Measurements from ENCODE around the gene METTL5.
A peak's percentile ranks its signal among the peaks of the same experiment; 100 is the strongest.
"Not testable (repeated sequence)": the region's sequence is repeated elsewhere in the genome, so short reads cannot be mapped to it uniquely, and the experiment has no call there.

Gene METTL5

DNA sequence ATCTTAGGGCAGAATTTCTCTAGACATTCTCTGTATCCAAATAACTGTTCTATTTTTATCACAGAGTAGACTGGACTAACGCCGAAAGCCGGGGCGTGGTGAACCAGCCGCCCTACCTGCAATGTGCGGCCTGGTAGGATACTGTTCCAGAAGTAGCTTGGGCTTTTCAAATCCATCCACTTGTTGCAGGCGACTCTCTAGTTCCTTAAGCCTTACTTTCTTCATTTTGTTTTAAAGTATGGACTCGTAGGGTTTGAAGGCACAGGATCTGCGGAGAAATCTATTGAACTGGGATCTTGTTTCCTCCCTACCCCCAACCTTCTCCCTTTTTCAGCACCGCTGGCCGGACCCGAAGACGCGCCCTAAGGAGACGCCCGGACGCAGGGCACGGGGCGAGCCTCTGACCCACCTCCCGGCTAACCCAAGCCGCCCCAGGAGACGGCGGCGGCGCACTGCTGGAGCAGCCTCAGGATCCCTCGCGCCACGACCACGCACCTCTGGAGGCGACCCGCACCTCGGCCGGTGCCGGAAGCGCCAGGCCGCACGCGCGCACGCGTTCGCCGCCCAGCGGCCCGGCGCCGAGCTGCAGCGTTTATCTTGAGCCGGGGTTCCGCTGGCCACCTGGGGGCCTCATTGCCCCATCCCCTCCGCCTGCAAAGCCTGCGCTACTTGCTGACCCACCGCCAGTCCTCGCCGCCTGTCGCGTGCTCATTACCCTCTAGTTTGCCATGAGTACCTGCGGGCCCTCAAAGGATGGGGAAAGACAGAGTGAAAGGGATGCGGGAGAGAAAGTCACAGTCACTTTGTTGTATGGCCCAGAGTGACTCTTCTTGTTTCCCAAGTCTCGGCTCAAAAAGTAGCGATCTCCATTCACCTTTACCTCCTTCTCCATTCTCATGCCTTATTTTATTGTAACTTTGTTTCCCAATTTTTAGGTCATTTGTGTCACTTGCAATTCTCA, at the start of gene METTL5:
METTL5 (minus strand) TSS at position 533 of the 961 bp plus-strand sequence; CDS start at position 225, 308 bp downstream.
- peak; percentile 57 to 88 for DNase-seq

DNA sequence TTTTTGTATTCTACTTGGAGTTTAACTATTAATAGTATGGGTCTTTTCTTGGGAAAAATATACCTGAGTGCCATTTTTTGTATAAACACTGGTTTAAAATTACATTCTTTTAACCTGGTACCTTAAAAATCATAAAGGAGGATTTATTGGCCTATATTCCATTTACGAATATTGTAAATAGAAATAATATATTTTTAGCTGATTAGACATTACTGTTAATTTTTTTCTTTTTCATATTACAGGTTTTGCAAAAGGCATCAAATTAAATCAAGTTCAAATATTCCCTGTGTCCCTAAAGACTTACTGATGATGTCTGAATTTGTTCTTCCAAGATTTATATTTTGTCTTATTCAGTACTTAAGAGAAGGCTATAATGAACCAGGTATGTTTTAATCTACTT, 47.3 kb upstream of the METTL5 start:
- no peak for DNase-seq

DNA sequence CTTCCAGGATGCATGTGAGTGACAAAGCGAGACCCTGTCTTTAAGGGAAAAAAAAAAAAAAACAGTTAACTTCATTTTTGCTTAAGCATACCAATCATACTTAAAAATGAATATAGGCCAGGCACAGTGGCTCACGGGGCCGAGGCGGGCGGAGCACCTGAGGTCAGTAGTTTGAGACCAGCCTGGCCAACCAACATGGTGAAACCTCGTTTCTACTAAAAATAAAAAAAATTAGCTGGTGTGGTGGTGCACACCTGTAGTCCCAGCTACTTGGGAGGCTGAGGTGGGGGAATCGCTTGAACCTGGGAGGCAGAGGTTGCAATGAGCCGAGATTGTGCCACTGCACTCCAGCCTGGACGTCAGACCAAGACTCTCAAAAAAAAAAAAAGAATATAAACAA, 46.7 kb upstream of the METTL5 start:
- DNase-seq = not testable (repeated sequence)

DNA sequence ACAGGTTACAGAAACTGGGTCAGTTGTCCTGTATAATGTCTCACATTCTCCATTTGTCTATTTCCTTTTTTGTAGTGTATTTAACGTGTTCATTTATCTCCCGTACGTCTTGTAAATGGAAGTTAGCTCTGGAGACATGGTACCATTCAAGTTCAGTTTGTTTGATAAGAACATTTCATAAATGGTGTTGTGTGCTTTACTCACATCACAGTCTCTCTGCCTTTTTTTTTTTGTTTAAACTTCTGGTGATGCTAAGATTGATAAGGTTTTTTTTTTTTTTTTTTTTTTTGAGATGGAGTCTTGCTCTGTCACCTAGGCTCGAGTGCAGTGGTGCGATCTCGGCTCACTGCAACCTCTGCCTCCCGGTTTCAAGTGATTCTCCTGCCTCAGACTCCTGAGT, 44.2 kb upstream of the METTL5 start:
- no peak for DNase-seq

DNA sequence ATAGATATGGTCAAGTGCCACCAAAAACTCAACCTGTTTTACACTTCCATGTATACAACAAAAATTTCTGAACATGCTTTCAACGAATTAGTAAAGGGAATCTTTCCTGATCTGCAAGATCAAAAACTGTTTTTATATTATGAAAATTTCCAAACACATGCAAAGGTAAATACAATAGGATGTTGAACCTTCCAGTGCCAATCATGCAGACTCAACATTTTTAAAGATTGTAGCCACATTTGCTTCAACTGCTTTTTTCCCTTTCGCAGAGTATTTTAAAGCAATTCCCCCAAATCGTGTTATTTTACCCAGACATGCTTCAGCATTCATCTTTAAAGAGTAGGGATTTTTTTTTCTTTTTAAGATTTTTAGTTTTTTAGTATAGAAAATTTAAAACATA, 42.9 kb upstream of the METTL5 start:
- no peak for DNase-seq

DNA sequence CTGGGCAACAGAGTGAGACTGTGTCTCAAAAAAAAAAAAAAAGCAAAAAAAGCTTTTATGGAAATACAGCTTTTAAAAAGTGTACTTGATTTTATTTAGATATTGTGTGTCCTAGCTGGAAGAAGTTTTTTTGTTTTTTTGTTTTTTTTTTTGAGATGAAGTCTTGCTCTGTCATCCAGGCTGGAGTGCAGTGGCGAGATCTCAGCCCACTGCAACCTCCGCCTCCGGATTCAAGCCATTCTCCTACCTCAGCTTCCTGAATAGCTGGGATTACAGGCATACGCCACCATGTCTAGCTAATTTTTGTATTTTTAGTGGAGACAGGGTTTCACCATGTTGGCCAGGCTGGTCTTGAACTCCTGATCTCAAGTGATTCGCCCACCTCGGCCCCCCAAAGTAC, 41.5 kb upstream of the METTL5 start:
- DNase-seq = not testable (repeated sequence)

DNA sequence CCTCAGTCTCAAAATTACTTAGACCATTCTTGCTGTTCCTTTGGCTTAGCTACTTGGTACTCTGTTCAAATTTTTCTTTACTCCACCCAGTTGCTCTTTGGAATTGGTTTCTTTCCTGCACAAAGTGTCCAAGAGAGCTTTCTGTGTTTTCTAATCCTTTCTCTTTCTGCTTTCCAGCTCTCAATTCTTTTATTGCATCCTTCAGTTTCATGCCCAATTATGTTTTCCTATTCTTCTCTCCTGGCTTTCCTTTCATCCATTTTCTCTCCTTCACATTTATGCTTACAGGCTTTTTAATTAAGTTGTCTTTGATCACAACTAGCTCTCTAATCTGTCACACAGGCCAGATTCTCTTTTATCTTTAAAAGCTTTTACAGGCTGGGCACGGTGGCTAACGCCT, 40.8 kb upstream of the METTL5 start:
- DNase-seq = no peak

DNA sequence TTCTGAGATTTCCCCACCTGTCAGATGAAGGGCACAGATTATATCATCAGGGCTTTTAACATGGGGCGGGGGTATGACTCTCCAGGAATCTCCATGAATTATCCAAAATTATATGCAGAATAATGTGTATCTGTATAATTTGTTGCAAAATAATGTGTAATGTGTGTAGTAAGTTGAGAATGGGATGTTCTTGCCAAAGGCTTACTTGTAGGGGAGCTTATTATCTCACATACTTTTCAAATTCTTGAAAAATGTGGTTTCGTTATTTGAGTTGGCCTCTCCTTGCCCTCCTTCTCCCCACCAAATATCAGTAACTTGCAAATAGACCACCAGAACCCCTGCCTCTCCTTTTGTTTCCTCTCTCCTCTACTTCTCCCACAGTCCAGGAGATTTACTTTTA, 38.1 kb upstream of the METTL5 start:
- no peak for DNase-seq

DNA sequence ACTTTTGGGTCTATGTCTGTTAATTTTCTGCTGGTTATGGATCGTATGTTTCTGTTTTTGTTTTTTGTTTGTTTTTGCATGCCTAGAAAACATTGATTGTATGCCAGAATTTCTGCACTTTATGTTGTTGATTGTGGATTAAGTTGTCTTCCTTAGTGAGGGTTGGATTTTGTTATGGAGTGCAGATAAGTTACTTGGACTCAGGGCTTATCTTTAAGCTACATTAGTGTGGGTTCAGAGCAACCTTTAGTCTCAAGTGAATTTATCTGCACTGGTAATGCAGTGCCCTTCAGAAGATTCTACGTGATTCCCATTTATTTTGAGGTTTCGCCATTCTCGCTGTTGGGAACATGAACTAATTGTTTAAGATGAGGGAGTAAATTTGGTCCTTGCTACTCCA, 35.4 kb upstream of the METTL5 start:
- no peak for DNase-seq

DNA sequence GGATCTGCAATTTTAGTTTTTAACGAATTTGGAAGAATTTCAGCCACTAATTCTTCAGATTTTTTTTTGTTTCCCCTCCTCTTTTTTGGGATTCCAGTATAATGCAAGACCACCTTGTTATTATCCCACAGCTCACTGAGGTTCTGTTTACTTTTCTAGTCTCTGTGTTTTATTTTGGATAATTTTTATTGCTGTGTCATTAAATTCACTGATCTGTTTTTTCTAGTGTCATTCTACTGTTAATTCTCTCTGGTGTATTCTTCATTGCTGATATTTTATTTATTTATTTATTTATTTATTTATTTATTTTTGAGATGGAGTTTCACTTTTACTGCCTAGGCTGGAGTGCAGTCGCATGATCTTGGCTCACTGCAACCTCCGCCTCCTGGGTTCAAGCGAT, 34.7 kb upstream of the METTL5 start:
- DNase-seq = no peak

DNA sequence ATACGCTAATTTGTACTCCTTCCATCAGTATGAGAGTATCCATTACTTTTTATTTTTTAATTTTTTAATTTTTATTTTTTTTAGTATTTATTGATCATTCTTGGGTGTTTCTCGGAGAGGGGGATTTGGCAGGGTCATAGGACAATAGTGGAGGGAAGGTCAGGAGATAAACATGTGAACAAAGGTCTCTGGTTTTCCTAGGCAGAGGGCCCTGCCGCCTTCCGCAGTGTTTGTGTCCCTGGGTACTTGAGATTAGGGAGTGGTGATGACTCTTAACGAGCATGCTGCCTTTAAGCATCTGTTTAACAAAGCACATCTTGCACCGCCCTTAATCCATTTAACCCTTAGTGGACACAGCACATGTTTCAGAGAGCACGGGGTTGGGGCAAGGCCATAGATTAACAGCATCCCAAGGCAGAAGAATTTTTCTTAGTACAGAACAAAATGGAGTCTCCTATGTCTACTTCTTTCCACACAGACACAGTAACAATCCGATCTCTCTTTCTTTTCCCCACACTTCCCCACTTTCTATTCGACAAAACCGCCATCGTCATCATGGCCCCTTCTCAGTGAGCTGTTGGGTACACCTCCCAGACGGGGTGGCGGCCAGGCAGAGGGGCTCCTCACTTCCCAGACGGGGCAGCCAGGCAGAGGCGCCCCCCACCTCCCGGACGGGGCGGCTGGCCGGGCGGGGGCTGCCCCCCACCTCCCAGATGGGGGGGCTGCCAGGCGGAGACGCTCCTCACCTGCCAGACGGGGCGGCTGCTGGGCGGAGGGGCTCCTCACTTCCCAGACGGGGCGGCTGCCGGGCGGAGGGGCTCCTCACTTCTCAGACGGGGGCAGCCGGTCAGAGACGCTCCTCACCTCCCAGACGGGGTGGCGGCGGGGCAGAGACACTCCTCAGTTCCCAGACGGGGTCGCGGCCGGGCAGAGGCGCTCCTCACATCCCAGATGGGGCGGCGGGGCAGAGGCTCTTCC, 30.9 kb upstream of the METTL5 start:
- DNase-seq = not testable (repeated sequence)

DNA sequence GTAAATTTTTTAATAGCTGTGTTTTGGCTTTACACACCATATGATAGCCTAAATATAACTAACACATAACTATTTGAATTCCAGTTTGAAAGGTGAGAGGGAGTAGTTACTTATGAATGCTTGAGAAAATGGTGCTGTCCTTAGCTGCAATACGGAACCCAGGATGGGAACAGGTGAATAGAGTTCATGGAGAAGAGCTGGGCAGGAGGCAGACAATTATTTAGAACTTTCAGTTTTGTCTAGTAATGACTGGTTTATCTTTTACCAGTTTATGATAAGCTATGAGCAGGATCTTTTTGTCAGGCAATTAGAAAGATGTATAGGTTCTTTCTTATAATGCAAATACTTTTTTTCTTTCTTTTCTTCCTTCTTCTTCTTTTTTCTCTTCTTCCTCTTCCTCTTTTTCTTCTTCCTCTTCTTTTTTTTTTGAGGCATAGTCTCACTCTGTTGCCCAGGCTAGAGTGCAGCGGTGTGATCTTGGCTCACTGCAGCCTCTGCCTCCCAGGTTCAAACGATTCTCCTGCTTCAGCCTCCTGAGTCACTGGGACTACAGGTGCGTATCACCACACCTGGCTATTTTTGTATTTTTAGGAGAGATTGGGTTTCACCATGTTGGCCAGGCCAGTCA, 28.4 kb upstream of the METTL5 start:
- no peak for DNase-seq

DNA sequence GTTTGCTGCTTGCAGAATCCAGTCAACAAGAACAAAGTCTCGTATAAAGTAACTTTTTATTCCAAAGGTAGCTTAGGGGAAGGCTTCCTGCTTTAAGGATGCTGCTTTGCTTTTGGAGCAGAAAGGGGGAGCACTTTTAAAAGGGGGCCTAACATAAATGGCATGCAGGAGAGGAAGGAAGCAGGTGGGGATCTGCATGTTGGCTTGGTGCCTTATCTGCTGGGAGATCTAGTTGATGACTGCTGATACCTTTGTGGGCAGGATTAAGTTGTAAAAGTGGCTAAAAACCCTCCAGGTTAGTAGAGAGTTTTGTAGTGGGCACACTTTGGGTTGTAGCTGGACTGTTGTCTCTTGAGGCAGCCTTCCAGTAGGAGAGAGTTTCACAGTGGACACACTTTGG, 25.0 kb upstream of the METTL5 start:
- DNase-seq = no peak

DNA sequence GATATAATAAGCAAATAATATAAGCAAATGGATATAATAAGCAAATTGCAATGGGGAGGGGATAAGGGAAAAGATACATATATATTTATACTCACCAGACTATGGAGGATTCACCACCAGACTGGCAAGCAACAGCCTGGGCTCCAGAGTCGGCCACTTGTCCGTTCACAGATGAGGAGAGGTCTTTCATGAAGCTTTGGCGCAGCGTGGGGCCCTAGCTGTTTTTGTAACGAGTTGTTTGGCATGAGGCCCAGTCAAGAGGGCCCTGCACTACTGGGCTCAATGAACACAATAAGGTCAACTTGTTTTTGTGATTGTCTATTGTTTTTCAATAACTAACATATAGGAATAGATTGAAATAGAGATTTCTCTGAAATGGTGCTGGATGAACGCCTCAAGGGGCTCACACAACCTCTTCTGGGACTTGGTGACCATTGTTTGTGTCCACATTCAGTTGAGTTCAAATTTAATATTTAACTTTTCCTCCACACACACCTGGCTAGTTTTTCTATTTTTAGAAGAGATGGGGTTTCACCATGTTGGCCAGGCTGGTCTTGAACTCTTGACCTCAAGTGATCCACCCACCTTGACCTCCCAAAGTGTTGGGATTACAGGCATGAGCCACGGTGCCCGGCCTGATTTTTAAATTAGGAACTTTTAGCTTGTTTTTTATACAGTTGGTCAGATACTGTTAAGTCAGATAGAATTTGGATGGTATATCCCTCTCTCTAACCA, 24.4 kb upstream of the METTL5 start:
- not testable (repeated sequence) for DNase-seq

DNA sequence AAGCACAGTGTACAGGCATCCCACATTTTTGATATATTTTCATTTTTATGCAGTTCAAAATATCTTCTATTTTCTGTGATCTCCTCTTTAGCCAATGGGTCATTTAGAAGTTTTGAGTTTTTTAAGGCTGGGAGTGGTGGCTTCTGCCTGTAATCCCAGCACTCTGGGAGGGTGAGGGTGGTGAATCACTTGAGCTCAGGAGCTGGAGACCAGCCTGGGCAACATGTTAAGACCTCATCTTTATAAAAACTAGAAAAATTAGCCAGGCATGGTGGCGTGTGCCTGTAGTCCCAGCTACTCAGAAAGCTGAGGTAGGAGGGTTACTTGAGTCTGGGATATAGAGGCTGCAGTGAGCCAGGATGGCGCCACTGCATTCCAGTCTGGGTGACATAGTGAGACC, 20.3 kb upstream of the METTL5 start:
- no peak for DNase-seq

DNA sequence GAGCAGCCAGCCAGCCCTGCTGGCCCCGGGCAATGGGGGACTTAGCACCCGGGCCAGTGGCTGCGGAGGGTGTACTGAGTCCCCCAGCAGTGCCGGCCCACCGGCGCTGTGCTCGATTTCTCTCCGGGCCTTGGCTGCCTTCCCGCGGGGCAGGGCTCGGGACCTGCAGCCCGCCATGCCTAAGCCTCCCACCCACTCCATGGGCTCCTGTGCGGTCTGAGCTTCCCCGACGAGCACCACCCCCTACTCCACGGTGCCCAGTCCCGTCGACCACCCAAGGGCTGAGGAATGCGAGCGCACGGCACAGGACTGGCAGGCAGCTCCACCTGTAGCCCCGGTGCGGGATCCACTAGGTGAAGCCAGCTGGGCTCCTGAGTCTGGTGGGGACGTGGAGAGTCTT, 16.9 kb upstream of the METTL5 start:
- DNase-seq = not testable (repeated sequence)

DNA sequence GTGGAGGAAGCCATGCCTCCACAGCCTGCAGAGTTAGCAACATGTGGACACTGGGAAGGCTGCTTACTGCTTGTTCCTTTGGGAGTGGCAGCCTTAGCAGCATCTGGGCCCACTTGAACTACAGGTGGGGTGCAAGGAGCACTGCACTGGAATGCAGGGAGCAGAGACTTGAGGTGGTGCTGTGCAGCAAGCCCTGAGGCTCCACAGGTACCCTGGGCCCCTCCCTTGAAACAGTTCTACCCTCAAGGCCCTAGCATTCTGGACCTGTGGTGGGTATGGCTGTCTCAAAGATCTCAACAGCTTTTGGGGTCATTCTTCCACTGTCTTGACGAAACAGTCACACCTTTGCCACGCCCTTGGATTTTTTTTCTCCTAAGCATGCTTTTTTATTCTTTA, 16.0 kb upstream of the METTL5 start:
- DNase-seq = no peak

DNA sequence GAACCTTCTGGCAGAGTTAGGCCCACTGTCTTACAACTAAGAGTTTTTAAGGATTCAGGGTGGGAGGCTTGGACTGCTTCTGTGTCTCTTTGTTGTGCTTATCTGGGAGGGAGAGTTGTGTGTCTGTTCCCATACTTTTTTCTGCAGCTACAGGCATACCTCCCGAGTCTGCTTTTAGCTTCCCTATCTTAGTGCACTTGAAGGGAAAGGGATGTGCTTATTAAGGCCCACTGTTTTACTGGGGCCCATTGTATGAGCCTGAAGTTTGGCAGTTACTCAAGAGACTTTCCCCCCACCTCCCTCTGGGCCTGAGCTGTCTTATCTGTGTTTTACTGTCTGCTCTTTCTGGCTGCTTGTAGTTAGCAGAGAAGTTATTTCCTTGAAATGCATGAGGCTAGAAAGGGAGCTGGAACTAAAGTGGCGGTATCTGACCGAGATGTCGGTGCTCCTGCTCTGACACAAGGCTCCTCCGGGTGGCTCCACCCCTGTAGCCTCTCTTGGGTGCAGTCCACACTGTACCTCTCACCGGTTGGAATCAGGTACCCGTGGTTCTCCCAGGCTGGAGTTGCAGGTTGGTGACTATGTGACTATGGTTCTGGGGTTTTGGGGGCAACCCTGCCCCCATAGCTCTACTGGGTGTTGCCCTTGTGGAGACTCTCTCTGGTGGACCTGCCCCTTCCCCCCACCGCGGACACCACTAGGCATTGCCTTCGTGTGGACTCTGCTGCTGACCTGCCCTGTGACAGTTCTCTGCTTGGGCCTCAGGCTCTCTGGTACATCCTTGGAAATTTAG, 15.4 kb upstream of the METTL5 start:
- DNase-seq = no peak

DNA sequence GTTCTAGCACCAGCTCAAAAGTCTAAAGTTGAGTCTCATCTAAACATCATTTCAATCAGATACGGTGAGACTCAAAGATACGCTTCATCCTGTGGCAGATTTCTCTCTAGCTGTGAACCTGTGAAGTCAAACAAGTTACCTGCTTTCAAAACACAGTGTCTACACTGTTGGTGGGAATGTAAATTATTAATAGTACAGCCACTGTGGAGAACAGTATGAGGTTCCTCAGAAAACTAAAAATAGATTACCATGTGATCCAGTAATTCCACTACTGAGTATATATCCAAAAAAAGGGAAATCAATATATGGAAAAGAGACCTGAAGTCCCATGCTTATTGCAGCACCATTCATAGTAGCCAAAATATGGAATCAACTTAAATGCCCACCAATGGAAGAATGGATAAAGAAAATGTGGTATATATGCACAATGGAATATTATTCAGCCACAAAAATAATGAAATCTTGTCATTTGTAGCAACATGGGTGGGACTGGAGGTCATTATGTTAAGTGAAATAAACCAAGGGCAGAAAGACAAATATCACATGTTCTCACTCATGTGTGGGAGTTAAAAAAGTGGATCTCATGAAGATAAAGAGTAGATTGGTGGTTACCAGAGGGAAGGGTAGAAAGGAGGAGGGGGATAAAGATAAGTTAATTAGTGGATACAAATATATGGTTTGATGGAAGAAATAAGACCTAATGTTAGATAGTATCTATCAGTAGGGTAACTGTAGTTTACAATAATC, 14.2 kb upstream of the METTL5 start:
- DNase-seq = no peak

DNA sequence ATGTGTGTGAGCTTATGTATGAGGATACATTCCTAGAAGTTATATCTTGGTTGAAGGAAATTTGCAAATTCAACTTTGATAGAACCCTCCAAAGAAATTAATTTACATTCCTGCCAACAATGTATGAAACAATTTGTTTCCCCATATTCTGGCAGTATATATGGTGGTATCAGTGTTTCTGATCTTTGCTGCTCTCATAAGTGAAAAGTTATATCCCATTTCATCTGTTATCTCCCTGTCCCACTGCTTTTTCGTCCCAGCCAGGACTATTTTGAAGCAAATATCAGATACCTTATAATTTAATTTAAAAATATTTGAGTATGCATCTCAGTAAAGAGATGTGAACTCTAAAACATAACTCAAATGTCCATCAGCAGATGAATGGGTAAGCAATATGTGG, 9.7 kb upstream of the METTL5 start:
- DNase-seq = no peak

All from NCI-H1930 (cell line).